Ishikawa (cell line): ENCODE data around the gene WDR73.

ENCODE experiments used
- CEBPB ChIP-seq: IDR thresholded peaks from 2 replicates; pipeline ENCODE4 v1.6.1; 2012
- CREB1 ChIP-seq: IDR thresholded peaks from 2 replicates; pipeline ENCODE4 v1.6.1; 2012; ENCODE audit warnings: low read depth
- EGR1 ChIP-seq: IDR thresholded peaks from 2 replicates; pipeline ENCODE4 v1.6.1; 2012
- EP300 ChIP-seq: IDR thresholded peaks from 2 replicates; pipeline ENCODE4 v1.6.1; 2012; ENCODE audit warnings: borderline replicate concordance
- FOXM1 ChIP-seq: IDR thresholded peaks from 2 replicates; pipeline ENCODE4 v1.6.1; 2012; ENCODE audit warnings: low read depth, borderline replicate concordance
- MAX ChIP-seq: IDR thresholded peaks from 2 replicates; pipeline ENCODE4 v1.6.1; 2012
- NFIC ChIP-seq: IDR thresholded peaks from 2 replicates; pipeline ENCODE4 v1.6.1; 2012
- RAD21 ChIP-seq: IDR thresholded peaks from 2 replicates; pipeline ENCODE4 v1.6.1; 2012; ENCODE audit warnings: low read depth
- REST ChIP-seq: IDR thresholded peaks from 2 replicates; pipeline ENCODE4 v1.6.1; 2012; ENCODE audit warnings: low read depth, mild to moderate bottlenecking
- TAF1 ChIP-seq: IDR thresholded peaks from 2 replicates; pipeline ENCODE4 v1.6.1; 2012; ENCODE audit warnings: low read depth, mild to moderate bottlenecking
- TCF12 ChIP-seq: IDR thresholded peaks from 2 replicates; pipeline ENCODE4 v1.6.1; 2012; ENCODE audit warnings: low read depth
- TEAD4 ChIP-seq: IDR thresholded peaks from 2 replicates; pipeline ENCODE4 v1.6.1; 2012
- USF1 ChIP-seq: IDR thresholded peaks from 2 replicates; pipeline ENCODE4 v1.6.1; 2012
- YY1 ChIP-seq: IDR thresholded peaks from 2 replicates; pipeline ENCODE4 v1.6.1; 2012; ENCODE audit warnings: low read depth
- ZBTB7A ChIP-seq: IDR thresholded peaks from 2 replicates; pipeline ENCODE4 v1.6.1; 2012; ENCODE audit warnings: low read depth

The WDR73 gene

GRCh38 chr15:84600331-84600686 lies 53.8 kb downstream of the WDR73 start:
- TF ChIP-seq EP300 = no peak
- no peak for TF ChIP-seq FOXM1
- TF ChIP-seq USF1 = peak; percentile 79
- no peak for TF ChIP-seq YY1
- TF ChIP-seq NFIC = no peak
- TF ChIP-seq CEBPB = no peak
- no peak for TF ChIP-seq TAF1
- no peak for TF ChIP-seq CREB1
- no peak for TF ChIP-seq RAD21
- peak; percentile 99 for TF ChIP-seq MAX
- no peak for TF ChIP-seq TEAD4
- no peak for TF ChIP-seq EGR1
- no peak for TF ChIP-seq REST
- TF ChIP-seq ZBTB7A = no peak
- no peak for TF ChIP-seq TCF12

- TF ChIP-seq NFIC = no peak
- no peak for TF ChIP-seq ZBTB7A
- TF ChIP-seq TAF1 = no peak
- TF ChIP-seq USF1 = no peak
- no peak for TF ChIP-seq MAX
Observed at GRCh38 chr15:84599906-84600305, 54.2 kb downstream of the WDR73 start.

- TF ChIP-seq RAD21 = peak; percentile 78
- no peak for TF ChIP-seq FOXM1
Observed at GRCh38 chr15:84598993-84599392, 55.1 kb downstream of the WDR73 start.

- TF ChIP-seq RAD21 = no peak
Observed at GRCh38 chr15:84598250-84598649, 55.8 kb downstream of the WDR73 start.

- TF ChIP-seq USF1 (no peak), YY1 (no peak), NFIC (no peak), TAF1 (no peak), CEBPB (no peak), TEAD4 (no peak), EGR1 (no peak), FOXM1 (no peak), CREB1 (no peak), MAX (no peak), REST (no peak), RAD21 (no peak), TCF12 (no peak), ZBTB7A (no peak)
Observed at GRCh38 chr15:84597296-84597695, 56.8 kb downstream of the WDR73 start.

- no peak for TF ChIP-seq ZBTB7A
- no peak for TF ChIP-seq USF1
- TF ChIP-seq TEAD4 = no peak
- no peak for TF ChIP-seq TAF1
- no peak for TF ChIP-seq YY1
- TF ChIP-seq NFIC = no peak
- no peak for TF ChIP-seq CREB1
- TF ChIP-seq FOXM1 = no peak
- TF ChIP-seq CEBPB = no peak
- TF ChIP-seq REST = no peak
Observed at GRCh38 chr15:84595660-84596059, 58.4 kb downstream of the WDR73 start.
